SU-DHL-6 (cell line): Measurements from ENCODE around the gene ATP8A2.

ENCODE experiments used
- H2AFZ ChIP-seq: fragments of 200-600 bp; sonication (generic); 2 replicates; pipeline ENCODE4 v1.6.1; 2014; ENCODE audit warnings: low read depth, mild to moderate bottlenecking, moderate library complexity, mixed read lengths, antibody characterized with exemption, low read length; ENCODE audit not compliant: severe bottlenecking
- H3F3A ChIP-seq: fragments of 200-600 bp; shearing (Covaris generic); 2 replicates; pipeline ENCODE4 v1.6.0; 2016; ENCODE audit warnings: antibody characterized with exemption, mild to moderate bottlenecking; ENCODE audit not compliant: insufficient read depth
- H3K27ac ChIP-seq: fragments of 200-600 bp; sonication (generic); 2 replicates; pipeline ENCODE4 v1.5.1; 2016; ENCODE audit warnings: low read depth, mild to moderate bottlenecking, low read length, moderate library complexity, mixed read lengths
- H3K27me3 ChIP-seq: fragments of 200-600 bp; sonication (generic), shearing (Covaris generic); 2 replicates; pipeline ENCODE4 v1.6.0; 2014; ENCODE audit warnings: mild to moderate bottlenecking, low read length
- H3K36me3 ChIP-seq: fragments of 200-600 bp; sonication (generic); 2 replicates; pipeline ENCODE4 v1.6.1; 2014; ENCODE audit warnings: mild to moderate bottlenecking, low read length, mixed read lengths
- H3K4me2 ChIP-seq: fragments of 300-600, 200-600 bp; shearing (Covaris generic), sonication (generic); 2 replicates; pipeline ENCODE4 v1.6.0; 2014; ENCODE audit warnings: low read length, low read depth, mild to moderate bottlenecking; ENCODE audit not compliant: poor library complexity, severe bottlenecking
- H3K4me3 ChIP-seq: fragments of 200-600 bp; sonication (generic); 2 replicates; pipeline ENCODE4 v1.5.1; 2014; ENCODE audit warnings: antibody characterized with exemption, low read length, mild to moderate bottlenecking, mixed read lengths; ENCODE audit not compliant: insufficient read depth, poor library complexity, severe bottlenecking
- H3K79me2 ChIP-seq: fragments of 200-600 bp; sonication (generic); 2 replicates; pipeline ENCODE4 v1.6.1; 2014; ENCODE audit warnings: mild to moderate bottlenecking, low read length, moderate library complexity; ENCODE audit not compliant: insufficient read depth
- H3K9ac ChIP-seq: fragments of 200-600 bp; sonication (generic); 2 replicates; pipeline ENCODE4 v1.7.0; 2014; ENCODE audit warnings: mild to moderate bottlenecking, low read length
- H3K9me2 ChIP-seq: fragments of 200-600 bp; sonication (generic); replicated peaks from 2 replicates; pipeline ENCODE4 v1.6.1; 2014; ENCODE audit warnings: low read length; ENCODE audit not compliant: insufficient read depth
- H3K9me3 ChIP-seq: fragments of 200-600 bp; sonication (generic); 2 replicates; pipeline ENCODE4 v1.6.1; 2014; ENCODE audit warnings: low read length, mixed read lengths; ENCODE audit not compliant: insufficient read depth
- H4K20me1 ChIP-seq: fragments of 200-600 bp; sonication (generic); 2 replicates; pipeline ENCODE4 v1.6.1; 2014; ENCODE audit warnings: low read depth, mild to moderate bottlenecking, antibody characterized with exemption, low read length, moderate library complexity, mixed read lengths
- EZH2phosphoT487 ChIP-seq: fragments of 200-600 bp; sonication (generic), shearing (Covaris generic); conservative IDR thresholded peaks from 2 replicates; pipeline ENCODE4 v1.6.1; 2018; ENCODE audit warnings: mild to moderate bottlenecking, antibody characterized with exemption, low read length, moderate library complexity, mixed read lengths
- TF ChIP-seq, protein P1 (sequence below): fragments of 200-600 bp; sonication (generic); IDR thresholded peaks from one replicate; pipeline ENCODE4 v1.5.1; 2017; ENCODE audit warnings: antibody characterized with exemption, mild to moderate bottlenecking, low read length, moderate library complexity; ENCODE audit not compliant: insufficient read depth, poor library complexity, severe bottlenecking

The ATP8A2 gene

GRCh38 chr13:25939961-25940687 is 568.4 kb downstream of the ATP8A2 start:
- Histone ChIP-seq H3K4me2 (no peak overlapping the region), H3K27ac (no peak overlapping the region), H3F3A (no peaks in the 10 kb centered on the region), H2AFZ (no peak overlapping the region), H3K4me3 (no peak overlapping the region), H3K9me2 (no peaks in the 10 kb centered on the region), H3K79me2 (no peaks in the 10 kb centered on the region), H4K20me1 (no peaks in the 10 kb centered on the region), H3K36me3 (no peaks in the 10 kb centered on the region), H3K27me3 (no peaks in the 10 kb centered on the region), H3K9me3 (no peaks in the 10 kb centered on the region), H3K9ac (no peak overlapping the region)
- TF ChIP-seq EZH2phosphoT487 = no peak
- TF ChIP-seq, protein P1, sequence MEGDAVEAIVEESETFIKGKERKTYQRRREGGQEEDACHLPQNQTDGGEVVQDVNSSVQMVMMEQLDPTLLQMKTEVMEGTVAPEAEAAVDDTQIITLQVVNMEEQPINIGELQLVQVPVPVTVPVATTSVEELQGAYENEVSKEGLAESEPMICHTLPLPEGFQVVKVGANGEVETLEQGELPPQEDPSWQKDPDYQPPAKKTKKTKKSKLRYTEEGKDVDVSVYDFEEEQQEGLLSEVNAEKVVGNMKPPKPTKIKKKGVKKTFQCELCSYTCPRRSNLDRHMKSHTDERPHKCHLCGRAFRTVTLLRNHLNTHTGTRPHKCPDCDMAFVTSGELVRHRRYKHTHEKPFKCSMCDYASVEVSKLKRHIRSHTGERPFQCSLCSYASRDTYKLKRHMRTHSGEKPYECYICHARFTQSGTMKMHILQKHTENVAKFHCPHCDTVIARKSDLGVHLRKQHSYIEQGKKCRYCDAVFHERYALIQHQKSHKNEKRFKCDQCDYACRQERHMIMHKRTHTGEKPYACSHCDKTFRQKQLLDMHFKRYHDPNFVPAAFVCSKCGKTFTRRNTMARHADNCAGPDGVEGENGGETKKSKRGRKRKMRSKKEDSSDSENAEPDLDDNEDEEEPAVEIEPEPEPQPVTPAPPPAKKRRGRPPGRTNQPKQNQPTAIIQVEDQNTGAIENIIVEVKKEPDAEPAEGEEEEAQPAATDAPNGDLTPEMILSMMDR = no peak

- H3K4me3 ChIP-seq = no peak overlapping the region
- H3K27ac ChIP-seq = no peak overlapping the region
- H3K9ac ChIP-seq = no peak overlapping the region
- no peak overlapping the region for H2AFZ ChIP-seq
- no peaks in the 10 kb centered on the region for H3K36me3 ChIP-seq
- no peaks in the 10 kb centered on the region for H4K20me1 ChIP-seq
- H3K27me3 ChIP-seq = no peaks in the 10 kb centered on the region
- no peaks in the 10 kb centered on the region for H3K79me2 ChIP-seq
- H3K4me2 ChIP-seq = no peak overlapping the region
- no peaks in the 10 kb centered on the region for H3K9me2 ChIP-seq
- no peaks in the 10 kb centered on the region for H3K9me3 ChIP-seq
- TF ChIP-seq, protein P1 = no peak
- TF ChIP-seq EZH2phosphoT487 = no peak
- no peaks in the 10 kb centered on the region for H3F3A ChIP-seq
These were observed 571.3 kb downstream of the ATP8A2 start for GRCh38 chr13:25943081-25943480.

DNA sequence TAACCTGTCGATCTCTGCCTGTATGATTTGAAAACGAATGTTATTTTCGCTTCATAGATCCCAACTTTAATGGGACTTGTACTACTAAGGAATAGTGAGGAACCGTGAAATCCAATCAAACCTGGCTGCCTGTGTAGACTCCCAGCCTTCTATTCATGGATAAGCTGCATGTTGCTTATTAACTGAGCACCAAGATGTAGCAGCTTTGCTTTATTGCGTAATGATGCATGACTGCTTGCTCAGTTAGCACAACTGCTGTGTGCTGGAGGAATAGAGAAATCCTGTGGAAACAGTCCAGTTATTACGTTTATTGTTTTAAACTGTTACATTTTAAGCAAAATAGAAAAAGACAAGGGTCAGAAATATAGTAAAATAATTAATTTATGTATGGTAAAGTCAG is 571.9 kb downstream of the ATP8A2 start:
- Histone ChIP-seq H3K9me3 (no peaks in the 10 kb centered on the region), H3K4me2 (no peak overlapping the region), H3K27ac (no peak overlapping the region), H3F3A (no peaks in the 10 kb centered on the region), H3K79me2 (no peaks in the 10 kb centered on the region), H3K4me3 (no peak overlapping the region), H3K36me3 (no peaks in the 10 kb centered on the region), H3K9me2 (no peaks in the 10 kb centered on the region), H4K20me1 (no peaks in the 10 kb centered on the region), H3K27me3 (no peaks in the 10 kb centered on the region), H3K9ac (no peak overlapping the region), H2AFZ (no peak overlapping the region)
- TF ChIP-seq, protein P1 = no peak
